ENCODE data around the gene PLEKHA4. TPM values are rescaled to one million over a fixed set of nuclear protein-coding genes. Genes with fewer than 3 reads are reported as not detected.

The PLEKHA4 gene
- total and polyA plus RNA-seq, 9 of the 15 experiments (the other 6 are each of a cell fraction or from before 2014, with no cell fraction given): 0.07 to 30.8 (median 11.4) TPM

DNA sequence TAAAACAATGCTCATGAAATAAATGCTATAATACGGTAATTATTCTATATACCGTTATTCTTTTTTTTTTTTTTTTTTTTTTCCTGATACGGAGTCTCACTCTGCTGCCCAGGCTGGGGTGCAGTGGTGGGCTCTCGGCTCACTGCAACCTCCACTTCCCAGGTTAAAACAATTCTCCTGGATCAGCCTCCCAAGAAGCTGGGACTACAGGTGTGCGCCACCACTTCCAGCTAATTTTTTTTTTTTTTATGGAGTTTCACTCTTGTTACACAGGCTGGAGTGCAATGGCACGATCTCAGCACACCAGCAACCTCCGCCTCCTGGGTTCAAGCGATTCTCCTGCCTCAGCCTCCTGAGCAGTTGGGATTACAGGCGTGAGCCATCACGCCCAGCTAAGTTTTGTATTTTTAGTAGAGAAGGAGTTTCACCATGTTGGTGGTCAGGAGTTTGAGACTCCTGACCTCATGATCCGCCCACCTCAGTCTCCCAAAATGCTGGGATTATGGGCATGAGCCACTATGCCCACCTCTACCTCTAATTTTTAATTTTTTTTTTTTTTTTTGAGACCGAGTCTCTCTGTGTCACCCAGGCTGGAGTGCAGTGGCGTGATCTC, 10.7 kb upstream of the PLEKHA4 start (continued):
- TF ChIP-seq NRF1 (conservative IDR thresholded peaks at IDR 0.05 in 1 of 2, IDR thresholded peaks at IDR 0.05 in 1 of 2): no peak
- TF ChIP-seq FOXJ3 (CRISPR knock-in tag; IDR thresholded peaks at IDR 0.05): no peak
- TF ChIP-seq ELF2 (CRISPR knock-in tag; IDR thresholded peaks at IDR 0.05): no peak
- no peak for TF ChIP-seq YY1 (IDR thresholded peaks at IDR 0.05; ENCODE audit: borderline replicate concordance in 1 of 3, control insufficient read depth in 1 of 3, extremely low read depth in 1 of 3, insufficient read depth in 3 of 3, insufficient read length in 1 of 3, insufficient replicate concordance in 2 of 3, low read depth in 1 of 3, low read length in 2 of 3)
- TF ChIP-seq ARHGAP35 (IDR thresholded peaks at IDR 0.05; ENCODE audit: partially characterized antibody): no peak
- TF ChIP-seq KHSRP (IDR thresholded peaks at IDR 0.05): no peak
- no peak for TF ChIP-seq ZNF696 (CRISPR knock-in tag; conservative IDR thresholded peaks at IDR 0.05)
- no peak for TF ChIP-seq DNMT1 (IDR thresholded peaks at IDR 0.05)
- no peak for TF ChIP-seq ZBTB17 (CRISPR knock-in tag; IDR thresholded peaks at IDR 0.05)
- TF ChIP-seq CCNT2 (IDR thresholded peaks at IDR 0.05; ENCODE audit: borderline replicate concordance, extremely low read depth, insufficient read length, low read depth, low read length): no peak
- 0 out of 2 replicates have a peak, but pooled peaks have one; percentile 2 for TF ChIP-seq ZNF644 (tag; IDR thresholded peaks at IDR 0.05; ENCODE audit: low read depth)
- TF ChIP-seq, protein P1, sequence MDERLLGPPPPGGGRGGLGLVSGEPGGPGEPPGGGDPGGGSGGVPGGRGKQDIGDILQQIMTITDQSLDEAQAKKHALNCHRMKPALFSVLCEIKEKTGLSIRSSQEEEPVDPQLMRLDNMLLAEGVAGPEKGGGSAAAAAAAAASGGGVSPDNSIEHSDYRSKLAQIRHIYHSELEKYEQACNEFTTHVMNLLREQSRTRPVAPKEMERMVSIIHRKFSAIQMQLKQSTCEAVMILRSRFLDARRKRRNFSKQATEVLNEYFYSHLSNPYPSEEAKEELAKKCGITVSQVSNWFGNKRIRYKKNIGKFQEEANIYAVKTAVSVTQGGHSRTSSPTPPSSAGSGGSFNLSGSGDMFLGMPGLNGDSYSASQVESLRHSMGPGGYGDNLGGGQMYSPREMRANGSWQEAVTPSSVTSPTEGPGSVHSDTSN (CRISPR knock-in tag; IDR thresholded peaks at IDR 0.05; ENCODE audit: low read depth): no peak
- TF ChIP-seq, protein P1 (tag; conservative IDR thresholded peaks at IDR 0.05; ENCODE audit: low read depth): no peak
- TF ChIP-seq, protein P2, sequence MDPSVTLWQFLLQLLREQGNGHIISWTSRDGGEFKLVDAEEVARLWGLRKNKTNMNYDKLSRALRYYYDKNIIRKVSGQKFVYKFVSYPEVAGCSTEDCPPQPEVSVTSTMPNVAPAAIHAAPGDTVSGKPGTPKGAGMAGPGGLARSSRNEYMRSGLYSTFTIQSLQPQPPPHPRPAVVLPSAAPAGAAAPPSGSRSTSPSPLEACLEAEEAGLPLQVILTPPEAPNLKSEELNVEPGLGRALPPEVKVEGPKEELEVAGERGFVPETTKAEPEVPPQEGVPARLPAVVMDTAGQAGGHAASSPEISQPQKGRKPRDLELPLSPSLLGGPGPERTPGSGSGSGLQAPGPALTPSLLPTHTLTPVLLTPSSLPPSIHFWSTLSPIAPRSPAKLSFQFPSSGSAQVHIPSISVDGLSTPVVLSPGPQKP (CRISPR knock-in tag; IDR thresholded peaks at IDR 0.05): no peak
- TF ChIP-seq GTF2E2 (tag; IDR thresholded peaks at IDR 0.05): peak; percentile 36; the same call in 1 of the 2 replicates
- no peak for TF ChIP-seq NELFE (IDR thresholded peaks at IDR 0.05; ENCODE audit: insufficient read depth, insufficient read length)
- TF ChIP-seq, protein P3, sequence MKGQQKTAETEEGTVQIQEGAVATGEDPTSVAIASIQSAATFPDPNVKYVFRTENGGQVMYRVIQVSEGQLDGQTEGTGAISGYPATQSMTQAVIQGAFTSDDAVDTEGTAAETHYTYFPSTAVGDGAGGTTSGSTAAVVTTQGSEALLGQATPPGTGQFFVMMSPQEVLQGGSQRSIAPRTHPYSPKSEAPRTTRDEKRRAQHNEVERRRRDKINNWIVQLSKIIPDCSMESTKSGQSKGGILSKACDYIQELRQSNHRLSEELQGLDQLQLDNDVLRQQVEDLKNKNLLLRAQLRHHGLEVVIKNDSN (CRISPR knock-in tag; IDR thresholded peaks at IDR 0.05): no peak
- TF ChIP-seq ZBTB8A (IDR thresholded peaks at IDR 0.05; ENCODE audit: partially characterized antibody): no peak
- no peak for TF ChIP-seq EP400 (IDR thresholded peaks at IDR 0.05)
- no peak for TF ChIP-seq MTA1 (IDR thresholded peaks at IDR 0.05; ENCODE audit: borderline replicate concordance)
- TF ChIP-seq POLR3A (IDR thresholded peaks at IDR 0.05; ENCODE audit: borderline replicate concordance, extremely low read depth, insufficient read depth, insufficient read length): no peak
- no peak for TF ChIP-seq ZNF165 (CRISPR knock-in tag; IDR thresholded peaks at IDR 0.05; ENCODE audit: borderline replicate concordance)
- peak; percentile 89 for TF ChIP-seq CHD4 (IDR thresholded peaks at IDR 0.05; ENCODE audit: insufficient read depth, insufficient replicate concordance, low read depth, low read length, poor library complexity, severe bottlenecking)
- TF ChIP-seq CREB1 (IDR thresholded peaks at IDR 0.05): no peak
- no peak for TF ChIP-seq CREB1 (CRISPR knock-in tag; IDR thresholded peaks at IDR 0.05)
